AG10803 (cell line): Measurements from ENCODE around the gene ADCY5.
A peak's percentile ranks its signal among the peaks of the same experiment; 100 is the strongest.

ENCODE experiments used
- DNase-seq: peaks from one replicate; pipeline ENCODE4 v3.0.0; 2010; ENCODE audit warnings: low read depth
- H3K4me3 ChIP-seq: 2 replicates; pipeline ENCODE4 v1.5.1; 2011; ENCODE audit warnings: mild to moderate bottlenecking, low read length, control low read depth
- TF ChIP-seq, protein P1 (sequence below): conservative IDR thresholded peaks from 2 replicates; pipeline ENCODE4 v1.5.1; 2011; ENCODE audit warnings: mild to moderate bottlenecking, low read length, control low read depth, inconsistent platforms

ADCY5 gene

GRCh38 chr3:123267821-123268220 is 181.1 kb downstream of the ADCY5 start:
- H3K4me3 ChIP-seq = no peak overlapping the region
- DNase-seq = no peak
- TF ChIP-seq, protein P1, sequence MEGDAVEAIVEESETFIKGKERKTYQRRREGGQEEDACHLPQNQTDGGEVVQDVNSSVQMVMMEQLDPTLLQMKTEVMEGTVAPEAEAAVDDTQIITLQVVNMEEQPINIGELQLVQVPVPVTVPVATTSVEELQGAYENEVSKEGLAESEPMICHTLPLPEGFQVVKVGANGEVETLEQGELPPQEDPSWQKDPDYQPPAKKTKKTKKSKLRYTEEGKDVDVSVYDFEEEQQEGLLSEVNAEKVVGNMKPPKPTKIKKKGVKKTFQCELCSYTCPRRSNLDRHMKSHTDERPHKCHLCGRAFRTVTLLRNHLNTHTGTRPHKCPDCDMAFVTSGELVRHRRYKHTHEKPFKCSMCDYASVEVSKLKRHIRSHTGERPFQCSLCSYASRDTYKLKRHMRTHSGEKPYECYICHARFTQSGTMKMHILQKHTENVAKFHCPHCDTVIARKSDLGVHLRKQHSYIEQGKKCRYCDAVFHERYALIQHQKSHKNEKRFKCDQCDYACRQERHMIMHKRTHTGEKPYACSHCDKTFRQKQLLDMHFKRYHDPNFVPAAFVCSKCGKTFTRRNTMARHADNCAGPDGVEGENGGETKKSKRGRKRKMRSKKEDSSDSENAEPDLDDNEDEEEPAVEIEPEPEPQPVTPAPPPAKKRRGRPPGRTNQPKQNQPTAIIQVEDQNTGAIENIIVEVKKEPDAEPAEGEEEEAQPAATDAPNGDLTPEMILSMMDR = 0 out of 2 replicates have a peak, but pooled peaks have one; percentile 1

- H3K4me3 ChIP-seq = no peak overlapping the region
- DNase-seq = no peak
- TF ChIP-seq, protein P1 = no peak
These were observed 184.9 kb downstream of the ADCY5 start for GRCh38 chr3:123263941-123264340.

DNA sequence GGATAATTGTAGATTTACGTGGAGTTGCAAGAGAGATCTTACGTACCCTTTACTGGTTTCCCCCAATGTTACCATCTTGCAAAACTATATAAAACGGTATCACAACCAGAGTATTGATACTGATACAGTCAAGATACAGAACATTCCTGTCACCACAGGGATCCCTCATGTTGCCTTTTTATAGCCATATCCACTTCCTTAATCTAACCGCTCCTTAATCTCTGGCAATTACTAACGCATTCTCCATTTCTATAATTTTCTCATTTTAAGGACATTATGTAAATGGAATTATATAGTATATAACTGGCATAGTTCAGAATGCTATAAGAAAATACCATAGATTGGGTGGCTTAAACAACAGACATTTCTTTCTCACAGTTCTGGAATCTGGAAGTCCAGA is 186.0 kb downstream of the ADCY5 start:
- DNase-seq = no peak
- H3K4me3 ChIP-seq = no peak overlapping the region
- TF ChIP-seq, protein P1 = no peak

DNA sequence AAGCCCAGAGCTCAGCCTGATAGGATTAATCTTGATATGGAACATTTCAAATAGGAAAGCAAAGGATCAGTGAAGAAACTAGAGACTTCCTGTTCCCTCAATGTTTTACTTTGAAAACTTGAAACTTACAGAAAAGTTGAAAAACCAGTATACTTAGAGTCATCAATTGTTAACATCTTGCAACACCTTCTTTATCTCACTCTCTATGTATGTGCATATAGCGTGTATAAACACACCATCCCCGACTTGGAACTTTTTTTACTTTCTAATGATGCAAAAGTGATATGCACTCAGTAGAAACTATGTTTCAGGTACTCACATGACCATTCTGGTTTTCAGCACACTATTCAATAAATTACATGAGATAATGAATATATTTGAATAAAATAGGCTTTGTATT is 186.7 kb downstream of the ADCY5 start:
- no peak overlapping the region for H3K4me3 ChIP-seq
- no peak for DNase-seq
- TF ChIP-seq, protein P1 = no peak

DNA sequence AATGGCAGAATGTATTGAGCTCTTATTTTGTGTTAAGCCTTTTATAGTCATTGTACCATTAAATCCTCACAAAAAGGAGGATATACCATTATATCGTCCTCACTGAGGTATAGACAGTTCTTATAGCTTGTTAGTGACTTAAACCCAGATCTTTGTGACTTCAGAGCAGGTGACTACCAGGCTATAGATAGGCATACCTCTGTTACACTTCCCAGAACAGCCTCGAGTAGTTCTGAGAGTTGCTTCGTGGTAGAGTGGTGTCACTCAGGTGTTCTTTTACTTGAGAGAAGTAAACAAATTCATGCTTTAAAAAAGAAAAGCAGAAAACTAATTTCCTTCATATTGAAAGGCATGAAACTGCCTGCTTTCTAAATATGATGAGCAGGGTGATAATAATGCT is 187.2 kb downstream of the ADCY5 start:
- no peak for DNase-seq
- TF ChIP-seq, protein P1 = no peak
- H3K4me3 ChIP-seq = no peak overlapping the region

DNA sequence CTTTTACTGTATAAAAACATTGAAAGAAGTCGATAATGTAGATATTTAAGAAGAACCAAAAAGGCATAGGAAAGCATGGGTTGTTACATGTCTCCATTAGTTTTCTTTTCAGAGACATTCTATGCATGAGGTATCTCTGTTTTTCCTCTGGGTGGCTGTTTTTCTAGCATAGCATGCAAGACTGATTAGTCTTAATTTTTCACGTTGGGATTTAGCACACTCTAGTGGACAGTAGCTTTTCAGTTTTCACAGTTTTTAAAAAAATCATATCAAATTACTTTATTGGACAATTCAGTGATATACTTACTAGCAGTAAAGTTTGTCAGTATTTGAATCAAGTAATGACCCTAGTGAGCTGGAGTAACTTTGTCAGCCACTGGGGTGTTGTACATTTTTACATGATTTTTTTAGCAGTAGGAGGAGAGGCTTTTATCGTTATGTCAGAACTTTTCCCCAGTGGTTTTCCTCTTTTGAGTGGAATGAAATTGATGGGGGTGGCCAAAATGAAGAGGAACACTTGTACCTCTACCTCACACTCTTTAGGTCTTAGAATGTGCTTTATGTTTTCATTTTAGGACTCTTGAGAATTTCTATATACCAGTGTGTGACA is 190.0 kb downstream of the ADCY5 start:
- peak; percentile 66 for DNase-seq
- TF ChIP-seq, protein P1 = peak; percentile 74
- no peak overlapping the region for H3K4me3 ChIP-seq

- TF ChIP-seq, protein P1 = no peak
- peak; percentile 13 for DNase-seq
- H3K4me3 ChIP-seq = no peak overlapping the region
These were observed 190.5 kb downstream of the ADCY5 start for GRCh38 chr3:123258359-123258758.
